Measurements from ENCODE around the gene RDH16. TPM values are rescaled to one million over a fixed set of nuclear protein-coding genes. Genes with fewer than 3 reads are reported as not detected.
"Not testable (repeated sequence)": the region's sequence is repeated elsewhere in the genome, so short reads cannot be mapped to it uniquely, and the experiment has no call there.

Gene RDH16
- total RNA-seq, 3 donors from 2014 or later (not counting 1 experiment from before 2014, with no cell fraction given) = 1.3 to 2.3 (median 1.6) TPM

GRCh38 chr12:56987551-56988053, 30.2 kb upstream of the RDH16 start:
- no peak overlapping the region for H3K27ac Mint-ChIP-seq
- TF ChIP-seq, protein P1, sequence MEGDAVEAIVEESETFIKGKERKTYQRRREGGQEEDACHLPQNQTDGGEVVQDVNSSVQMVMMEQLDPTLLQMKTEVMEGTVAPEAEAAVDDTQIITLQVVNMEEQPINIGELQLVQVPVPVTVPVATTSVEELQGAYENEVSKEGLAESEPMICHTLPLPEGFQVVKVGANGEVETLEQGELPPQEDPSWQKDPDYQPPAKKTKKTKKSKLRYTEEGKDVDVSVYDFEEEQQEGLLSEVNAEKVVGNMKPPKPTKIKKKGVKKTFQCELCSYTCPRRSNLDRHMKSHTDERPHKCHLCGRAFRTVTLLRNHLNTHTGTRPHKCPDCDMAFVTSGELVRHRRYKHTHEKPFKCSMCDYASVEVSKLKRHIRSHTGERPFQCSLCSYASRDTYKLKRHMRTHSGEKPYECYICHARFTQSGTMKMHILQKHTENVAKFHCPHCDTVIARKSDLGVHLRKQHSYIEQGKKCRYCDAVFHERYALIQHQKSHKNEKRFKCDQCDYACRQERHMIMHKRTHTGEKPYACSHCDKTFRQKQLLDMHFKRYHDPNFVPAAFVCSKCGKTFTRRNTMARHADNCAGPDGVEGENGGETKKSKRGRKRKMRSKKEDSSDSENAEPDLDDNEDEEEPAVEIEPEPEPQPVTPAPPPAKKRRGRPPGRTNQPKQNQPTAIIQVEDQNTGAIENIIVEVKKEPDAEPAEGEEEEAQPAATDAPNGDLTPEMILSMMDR (IDR thresholded peaks at IDR 0.05) = peak; percentile 93
- DNase-seq (peak; percentile 67 to 85), ATAC-seq (peak; percentile 82 to 91 (median 89))
- no peaks in the 10 kb centered on the region for H3K9me3 ChIP-seq (ENCODE audit: control insufficient read depth, insufficient read depth, low read length)
- no peak overlapping the region for H3K4me3 ChIP-seq (ENCODE audit: low read length)
- no peaks in the 10 kb centered on the region for H3K36me3 Mint-ChIP-seq
- no peak overlapping the region for H3K27ac ChIP-seq (ENCODE audit: low read length)
- no peaks in the 10 kb centered on the region for H3K9me3 Mint-ChIP-seq
- no peaks in the 10 kb centered on the region for H3K27me3 ChIP-seq (ENCODE audit: control insufficient read depth, insufficient read depth, low read length)
- peak overlapping the region; percentile 56 for H3K4me3 Mint-ChIP-seq
- H3K27me3 Mint-ChIP-seq (ENCODE audit: low read depth in 2 of 2) = peaks cover 3 to 12% of the 10 kb centered on the region in 2 donors
- WGBS (ENCODE audit: insufficient coverage) = 25% methylated on average over 11 of the region's 11 CpGs
- H3K4me1 ChIP-seq (ENCODE audit: control insufficient read depth, insufficient read depth, low read length) = peaks cover 17% of the 10 kb centered on the region
- no peaks in the 10 kb centered on the region for H3K36me3 ChIP-seq (ENCODE audit: control insufficient read depth, insufficient read depth, low read length)
- intact Hi-C loops (cut with micrococcal nuclease) = loop anchor here (1.0 to 5.0 kb wide), 2 partner anchors 230 to 475 kb away; no protein-coding TSS in a partner anchor
- H3K4me1 Mint-ChIP-seq = peaks cover 8 to 15% of the 10 kb centered on the region in 2 donors

DNA sequence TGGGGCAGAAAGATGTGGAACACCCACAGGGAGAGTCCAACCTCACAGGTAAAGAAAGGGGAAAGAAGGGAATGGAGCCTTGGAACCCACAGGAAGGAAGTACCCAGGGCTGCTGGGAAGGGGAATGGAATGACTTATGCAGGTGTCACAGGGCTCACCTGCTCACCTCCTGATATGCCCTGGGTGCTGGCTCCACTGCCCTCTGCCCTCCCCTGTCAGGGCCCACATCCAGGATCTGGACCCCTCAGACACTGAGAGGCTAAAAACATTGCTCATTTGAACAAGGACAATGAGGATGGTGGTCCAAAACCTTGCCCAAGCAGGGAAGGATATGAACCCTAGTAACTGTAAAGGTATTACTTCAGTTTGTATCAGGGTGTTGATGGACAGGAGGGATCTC, 29.6 kb upstream of the RDH16 start:
- intact Hi-C loops (cut with micrococcal nuclease) = loop anchor here (1.0 to 5.0 kb wide), 2 partner anchors 230 to 475 kb away; no protein-coding TSS in a partner anchor
- Histone ChIP-seq H3K36me3 (ENCODE audit: control insufficient read depth, insufficient read depth, low read length) (no peaks in the 10 kb centered on the region), H3K9me3 (ENCODE audit: control insufficient read depth, insufficient read depth, low read length) (no peaks in the 10 kb centered on the region), H3K4me1 (ENCODE audit: control insufficient read depth, insufficient read depth, low read length) (peaks cover 17% of the 10 kb centered on the region), H3K4me3 (ENCODE audit: low read length) (no peak overlapping the region), H3K27me3 (ENCODE audit: control insufficient read depth, insufficient read depth, low read length) (no peaks in the 10 kb centered on the region), H3K27ac (ENCODE audit: low read length) (no peak overlapping the region)
- H3K4me3 Mint-ChIP-seq = peak overlapping the region; percentile 56
- H3K27ac Mint-ChIP-seq = no peak overlapping the region
- H3K4me1 Mint-ChIP-seq = peaks cover 8 to 15% of the 10 kb centered on the region in 2 donors
- DNase-seq (no peak), ATAC-seq (no peak)
- TF ChIP-seq, protein P1 (IDR thresholded peaks at IDR 0.05) = no peak
- H3K27me3 Mint-ChIP-seq (ENCODE audit: low read depth in 2 of 2) = peaks cover 3 to 12% of the 10 kb centered on the region in 2 donors
- H3K9me3 Mint-ChIP-seq = no peaks in the 10 kb centered on the region
- no peaks in the 10 kb centered on the region for H3K36me3 Mint-ChIP-seq

DNA sequence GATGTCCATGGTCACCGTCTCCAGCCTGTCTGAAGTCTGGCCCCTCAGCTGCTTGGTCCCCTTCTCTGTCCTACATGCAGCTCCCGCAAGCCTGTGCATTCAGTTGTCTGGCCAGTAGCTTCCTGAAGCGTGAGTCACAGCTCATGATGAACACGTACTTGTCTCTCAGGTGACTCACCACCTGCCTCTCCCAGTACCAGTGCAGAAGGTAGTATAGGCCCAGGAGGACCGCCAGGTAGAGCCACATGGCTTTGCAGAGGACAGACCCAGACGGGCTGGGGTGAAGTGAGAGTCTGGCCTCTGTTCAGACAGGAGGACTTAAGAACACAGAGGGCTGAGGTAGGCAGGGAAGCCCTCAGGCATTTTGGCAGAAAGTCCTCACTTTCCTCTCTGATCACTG, 28.3 kb upstream of the RDH16 start:
- not testable (repeated sequence) for H3K27ac Mint-ChIP-seq; H3K4me1 ChIP-seq (ENCODE audit: control insufficient read depth, insufficient read depth, low read length); H3K9me3 Mint-ChIP-seq; H3K36me3 Mint-ChIP-seq; H3K36me3 ChIP-seq (ENCODE audit: control insufficient read depth, insufficient read depth, low read length); H3K27ac ChIP-seq (ENCODE audit: low read length); H3K27me3 ChIP-seq (ENCODE audit: control insufficient read depth, insufficient read depth, low read length); H3K4me1 Mint-ChIP-seq; H3K4me3 ChIP-seq (ENCODE audit: low read length); H3K9me3 ChIP-seq (ENCODE audit: control insufficient read depth, insufficient read depth, low read length); ATAC-seq; H3K4me3 Mint-ChIP-seq; DNase-seq
- WGBS (ENCODE audit: insufficient coverage) = 74% methylated on average over 4 of the region's 6 CpGs
- peaks cover 3 to 12% of the 10 kb centered on the region in 2 donors for H3K27me3 Mint-ChIP-seq (ENCODE audit: low read depth in 2 of 2)
- intact Hi-C loops (cut with micrococcal nuclease) = loop anchor here (5.0 kb wide), 1 partner anchor 473 kb away; no protein-coding TSS in a partner anchor

GRCh38 chr12:56983386-56983785, 26.0 kb upstream of the RDH16 start:
- ATAC-seq (no peak), DNase-seq (no peak)
- H3K27ac Mint-ChIP-seq = no peak overlapping the region
- TF ChIP-seq, protein P1 (IDR thresholded peaks at IDR 0.05) = no peak
- Histone ChIP-seq H3K27me3 (ENCODE audit: control insufficient read depth, insufficient read depth, low read length) (no peaks in the 10 kb centered on the region), H3K4me1 (ENCODE audit: control insufficient read depth, insufficient read depth, low read length) (peaks cover 8% of the 10 kb centered on the region), H3K36me3 (ENCODE audit: control insufficient read depth, insufficient read depth, low read length) (no peaks in the 10 kb centered on the region), H3K27ac (ENCODE audit: low read length) (no peak overlapping the region), H3K9me3 (ENCODE audit: control insufficient read depth, insufficient read depth, low read length) (no peaks in the 10 kb centered on the region), H3K4me3 (ENCODE audit: low read length) (no peak overlapping the region)
- H3K4me3 Mint-ChIP-seq = no peak overlapping the region
- no peaks in the 10 kb centered on the region for H3K36me3 Mint-ChIP-seq
- intact Hi-C loops (cut with micrococcal nuclease) = no loop called here
- WGBS (ENCODE audit: insufficient coverage) = 92% methylated on average over 4 of the region's 4 CpGs
- H3K4me1 Mint-ChIP-seq = peaks cover 0 to 7% of the 10 kb centered on the region in 2 donors
- no peaks in the 10 kb centered on the region for H3K27me3 Mint-ChIP-seq (ENCODE audit: low read depth in 2 of 2)
- no peaks in the 10 kb centered on the region for H3K9me3 Mint-ChIP-seq

DNA sequence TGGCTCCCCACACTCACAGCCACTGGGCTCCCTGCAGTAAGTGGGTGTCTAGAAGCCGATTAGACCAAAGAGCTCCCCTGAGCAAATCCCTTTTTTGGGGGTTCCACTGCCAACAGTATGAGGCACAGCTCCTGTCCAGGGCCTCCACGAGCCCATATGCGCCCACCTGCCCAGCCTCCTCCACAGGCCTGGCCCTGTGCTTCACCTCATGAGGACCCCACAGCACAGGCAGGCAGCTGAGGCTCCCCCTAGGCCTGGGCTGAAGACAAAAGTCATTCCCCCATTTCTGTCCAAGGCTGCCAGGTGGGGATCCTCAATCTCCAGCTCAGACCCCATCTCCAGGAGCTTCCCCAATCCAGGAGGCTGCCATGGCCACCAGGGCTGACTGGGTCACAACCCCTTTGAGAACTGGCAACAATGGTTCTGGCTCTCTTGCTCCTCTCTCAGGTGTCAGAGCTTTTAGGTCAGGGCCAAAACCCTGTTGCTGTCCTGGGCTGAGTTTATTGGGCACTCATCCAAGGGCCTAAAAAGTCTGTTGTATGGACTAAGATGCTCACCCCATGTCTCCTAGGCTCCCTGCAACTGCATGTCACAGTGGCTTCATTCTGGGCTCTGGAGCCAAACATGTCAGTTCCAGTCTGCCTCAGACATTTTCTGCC, 25.3 kb upstream of the RDH16 start:
- H3K27me3 ChIP-seq (ENCODE audit: control insufficient read depth, insufficient read depth, low read length); intact Hi-C loops (cut with micrococcal nuclease); H3K4me3 ChIP-seq (ENCODE audit: low read length); H3K27ac ChIP-seq (ENCODE audit: low read length); ATAC-seq; H3K27ac Mint-ChIP-seq; H3K4me1 ChIP-seq (ENCODE audit: control insufficient read depth, insufficient read depth, low read length); H3K36me3 Mint-ChIP-seq; H3K9me3 ChIP-seq (ENCODE audit: control insufficient read depth, insufficient read depth, low read length); DNase-seq; H3K4me3 Mint-ChIP-seq; H3K27me3 Mint-ChIP-seq (ENCODE audit: low read depth in 2 of 2); H3K4me1 Mint-ChIP-seq; H3K9me3 Mint-ChIP-seq; H3K36me3 ChIP-seq (ENCODE audit: control insufficient read depth, insufficient read depth, low read length): not testable (repeated sequence)
- WGBS (ENCODE audit: insufficient coverage) = 90% methylated on average over 3 of the region's 3 CpGs
